Measurements from ENCODE around the gene DCBLD2. TPM values are rescaled to one million over a fixed set of nuclear protein-coding genes. Genes with fewer than 3 reads are reported as not detected.
A peak's percentile ranks its signal among the peaks of the same experiment; 100 is the strongest.
"Not testable (repeated sequence)": the region's sequence is repeated elsewhere in the genome, so short reads cannot be mapped to it uniquely, and the experiment has no call there.

DCBLD2 gene
- total RNA-seq, 1 donor from 2014 or later: 57.9 TPM

DNA sequence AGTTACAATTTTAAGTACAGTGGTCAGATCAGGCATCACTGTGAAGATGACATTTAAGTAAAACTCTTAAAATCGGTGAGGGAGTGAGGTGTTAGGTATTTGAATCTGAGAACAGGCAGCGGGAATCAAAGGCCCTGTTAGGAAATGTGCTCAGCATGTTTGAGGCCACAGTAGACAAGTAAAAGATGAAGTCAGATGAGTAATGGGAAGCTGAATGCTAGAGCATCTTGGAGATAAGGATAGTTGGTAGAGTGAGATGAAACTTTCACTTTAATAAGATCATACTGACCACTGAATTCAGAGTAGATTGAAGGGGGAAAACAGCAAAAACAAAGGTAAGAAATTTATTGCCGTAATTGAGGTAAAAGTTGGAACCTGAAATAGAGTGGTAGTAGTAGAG is 61.6 kb downstream of the DCBLD2 start:
- TF ChIP-seq, protein P1, sequence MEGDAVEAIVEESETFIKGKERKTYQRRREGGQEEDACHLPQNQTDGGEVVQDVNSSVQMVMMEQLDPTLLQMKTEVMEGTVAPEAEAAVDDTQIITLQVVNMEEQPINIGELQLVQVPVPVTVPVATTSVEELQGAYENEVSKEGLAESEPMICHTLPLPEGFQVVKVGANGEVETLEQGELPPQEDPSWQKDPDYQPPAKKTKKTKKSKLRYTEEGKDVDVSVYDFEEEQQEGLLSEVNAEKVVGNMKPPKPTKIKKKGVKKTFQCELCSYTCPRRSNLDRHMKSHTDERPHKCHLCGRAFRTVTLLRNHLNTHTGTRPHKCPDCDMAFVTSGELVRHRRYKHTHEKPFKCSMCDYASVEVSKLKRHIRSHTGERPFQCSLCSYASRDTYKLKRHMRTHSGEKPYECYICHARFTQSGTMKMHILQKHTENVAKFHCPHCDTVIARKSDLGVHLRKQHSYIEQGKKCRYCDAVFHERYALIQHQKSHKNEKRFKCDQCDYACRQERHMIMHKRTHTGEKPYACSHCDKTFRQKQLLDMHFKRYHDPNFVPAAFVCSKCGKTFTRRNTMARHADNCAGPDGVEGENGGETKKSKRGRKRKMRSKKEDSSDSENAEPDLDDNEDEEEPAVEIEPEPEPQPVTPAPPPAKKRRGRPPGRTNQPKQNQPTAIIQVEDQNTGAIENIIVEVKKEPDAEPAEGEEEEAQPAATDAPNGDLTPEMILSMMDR (IDR thresholded peaks at IDR 0.05; ENCODE audit: unreplicated experiment): no peak
- DNase-seq (ENCODE audit: low spot score in 2 of 2, unreplicated experiment in 2 of 2): no peak
- no peaks in the 10 kb centered on the region for H3K27me3 Mint-ChIP-seq (ENCODE audit: low read depth)
- H3K4me1 Mint-ChIP-seq: no peaks in the 10 kb centered on the region
- H3K9me3 Mint-ChIP-seq: peaks cover 4% of the 10 kb centered on the region
- H3K36me3 Mint-ChIP-seq: peaks cover 16% of the 10 kb centered on the region
- H3K27ac Mint-ChIP-seq: peak overlapping the region; percentile 5
- H3K4me3 Mint-ChIP-seq: no peak overlapping the region

DNA sequence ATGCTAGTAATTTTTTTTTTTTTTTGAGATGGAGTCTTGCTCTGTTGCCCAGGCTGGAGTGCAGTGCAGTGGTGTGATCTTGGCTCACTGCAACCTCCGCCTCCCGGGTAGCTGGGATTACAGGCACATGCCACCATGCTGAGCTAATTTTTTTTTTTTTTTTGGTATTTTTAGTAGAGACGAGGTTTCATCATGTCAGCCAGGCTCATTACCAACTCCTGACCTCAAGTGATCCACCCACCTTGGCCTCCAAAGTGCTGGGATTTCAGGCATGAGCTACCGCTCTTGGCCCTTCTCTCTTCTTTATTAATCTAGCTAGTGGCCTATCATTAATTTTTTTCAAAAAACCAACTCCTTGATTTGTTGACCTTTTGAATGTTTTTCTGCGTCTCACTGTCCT is 70.4 kb downstream of the DCBLD2 start:
- DNase-seq (ENCODE audit: low spot score in 2 of 2, unreplicated experiment in 2 of 2); H3K4me3 Mint-ChIP-seq; H3K4me1 Mint-ChIP-seq; H3K27me3 Mint-ChIP-seq (ENCODE audit: low read depth); H3K27ac Mint-ChIP-seq: not testable (repeated sequence)
- Mint-ChIP-seq H3K9me3 (peaks cover 45% of the 10 kb centered on the region), H3K36me3 (peaks cover 33% of the 10 kb centered on the region)

DNA sequence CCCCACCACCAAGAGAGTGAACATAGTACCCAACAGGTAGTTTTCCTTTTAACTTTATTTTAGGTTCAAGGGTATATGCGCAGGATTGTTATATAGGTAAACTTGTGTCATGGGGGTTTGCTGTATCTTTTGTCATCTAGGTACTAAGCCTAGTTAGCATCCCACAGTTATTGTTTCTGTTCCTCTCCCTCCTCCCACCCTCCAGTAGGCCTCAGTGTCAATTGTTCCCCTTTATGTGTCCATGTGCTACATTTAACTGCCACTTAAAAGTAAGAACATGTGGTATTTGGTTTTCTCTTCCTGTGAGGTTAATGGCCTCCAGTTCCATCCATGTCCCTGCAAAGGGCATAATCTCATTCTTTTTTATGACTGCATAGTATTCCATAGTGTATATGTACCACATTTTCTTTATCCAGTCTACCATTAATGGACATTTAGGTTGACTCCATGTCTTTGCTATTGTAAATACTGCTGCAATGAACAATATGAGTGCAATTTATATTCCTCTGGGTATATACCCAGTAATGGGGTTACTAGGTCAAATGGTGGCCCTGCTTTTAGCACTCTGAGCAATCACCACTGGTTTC is 72.2 kb downstream of the DCBLD2 start:
- Mint-ChIP-seq H3K9me3 (peaks cover 45% of the 10 kb centered on the region), H3K4me1 (peaks cover 3% of the 10 kb centered on the region), H3K27me3 (ENCODE audit: low read depth) (no peaks in the 10 kb centered on the region), H3K27ac (no peak overlapping the region), H3K36me3 (peaks cover 33% of the 10 kb centered on the region), H3K4me3 (no peak overlapping the region)
- TF ChIP-seq, protein P1 (IDR thresholded peaks at IDR 0.05; ENCODE audit: unreplicated experiment): no peak
- no peak for DNase-seq (ENCODE audit: low spot score in 2 of 2, unreplicated experiment in 2 of 2)

DNA sequence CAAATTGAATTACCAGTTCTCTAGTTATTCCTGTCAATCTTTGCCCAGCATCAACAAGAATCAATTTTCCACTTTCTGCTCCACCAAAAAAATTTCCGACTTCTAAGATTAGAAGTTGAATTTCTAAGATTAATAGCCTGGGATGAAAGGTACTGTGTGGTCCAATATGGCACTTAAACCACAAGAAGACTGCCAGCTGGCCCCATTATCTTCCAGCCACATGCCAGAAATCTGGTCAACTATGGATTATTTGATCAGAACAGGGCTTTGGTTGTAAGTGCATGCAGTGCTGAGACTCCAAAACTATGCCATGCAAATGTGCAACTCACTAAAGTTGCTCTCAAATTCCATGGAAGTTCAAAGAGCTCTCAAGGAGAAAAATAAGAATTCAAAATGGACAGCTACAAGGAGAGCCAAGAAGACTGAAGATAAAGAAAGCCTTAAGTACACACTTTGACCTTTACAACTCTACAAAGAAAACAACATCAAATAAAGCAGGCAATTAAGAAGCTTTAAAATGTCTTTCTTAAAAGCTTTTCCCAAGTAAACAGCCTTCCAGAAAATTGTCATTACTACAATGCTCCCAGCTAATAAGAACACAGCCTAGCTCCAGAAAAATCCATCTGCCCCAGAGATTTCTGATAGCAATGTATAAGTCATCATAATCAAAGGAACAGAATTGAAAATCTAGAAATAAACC is 74.1 kb downstream of the DCBLD2 start:
- Mint-ChIP-seq H3K27me3 (ENCODE audit: low read depth) (no peaks in the 10 kb centered on the region), H3K36me3 (peaks cover 25% of the 10 kb centered on the region), H3K9me3 (peaks cover 32% of the 10 kb centered on the region), H3K4me1 (peaks cover 3% of the 10 kb centered on the region), H3K27ac (peak overlapping the region; percentile 15), H3K4me3 (no peak overlapping the region)
- no peak for DNase-seq (ENCODE audit: low spot score in 2 of 2, unreplicated experiment in 2 of 2)
- TF ChIP-seq, protein P1 (IDR thresholded peaks at IDR 0.05; ENCODE audit: unreplicated experiment): no peak

DNA sequence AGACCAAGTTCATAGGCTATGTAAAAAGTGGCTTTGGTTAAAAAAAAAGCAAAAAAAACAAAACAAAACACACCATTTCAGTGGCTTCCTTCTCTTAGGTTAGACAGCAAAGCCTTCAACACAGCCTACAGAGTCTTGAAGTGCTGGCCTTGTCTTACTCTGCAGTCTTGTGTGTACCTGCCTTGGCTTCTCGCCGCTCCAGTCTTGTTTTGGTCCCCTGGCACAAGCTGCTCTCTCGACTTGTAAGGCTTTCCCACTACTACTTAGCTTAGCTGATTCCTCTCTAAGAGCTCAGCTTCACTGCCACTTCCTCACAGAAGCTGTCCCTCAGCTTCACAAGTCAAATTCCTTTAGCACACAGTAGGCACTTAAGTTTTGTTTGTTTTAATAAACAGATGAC is 75.4 kb downstream of the DCBLD2 start:
- H3K4me1 Mint-ChIP-seq: peaks cover 3% of the 10 kb centered on the region
- H3K27me3 Mint-ChIP-seq (ENCODE audit: low read depth): no peaks in the 10 kb centered on the region
- TF ChIP-seq, protein P1 (IDR thresholded peaks at IDR 0.05; ENCODE audit: unreplicated experiment): no peak
- H3K27ac Mint-ChIP-seq: no peak overlapping the region
- peaks cover 15% of the 10 kb centered on the region for H3K36me3 Mint-ChIP-seq
- H3K4me3 Mint-ChIP-seq: no peak overlapping the region
- no peak for DNase-seq (ENCODE audit: low spot score in 2 of 2, unreplicated experiment in 2 of 2)
- peaks cover 20% of the 10 kb centered on the region for H3K9me3 Mint-ChIP-seq

DNA sequence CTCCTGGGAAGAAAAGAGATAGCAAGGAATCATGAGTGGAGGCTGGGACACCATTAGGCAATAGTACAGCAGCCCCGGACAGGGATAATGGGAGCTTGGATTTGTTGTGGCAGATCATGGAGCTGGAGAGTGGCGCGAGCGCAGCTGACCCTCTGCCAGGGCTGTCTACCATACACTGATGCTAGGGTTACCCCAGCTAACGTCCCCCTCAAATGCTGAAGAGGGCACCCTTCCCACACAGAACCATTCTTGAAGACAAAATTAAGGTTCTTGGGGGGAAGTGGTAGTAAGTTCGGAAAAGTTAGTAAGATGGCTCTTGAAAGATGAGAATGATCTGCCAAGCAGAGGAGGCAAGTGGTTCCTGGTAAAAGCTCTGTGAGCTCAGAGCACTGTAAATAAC is 77.2 kb downstream of the DCBLD2 start:
- no peak overlapping the region for H3K27ac Mint-ChIP-seq
- no peak overlapping the region for H3K4me3 Mint-ChIP-seq
- H3K36me3 Mint-ChIP-seq: peaks cover 6% of the 10 kb centered on the region
- peaks cover 3% of the 10 kb centered on the region for H3K4me1 Mint-ChIP-seq
- DNase-seq (ENCODE audit: low spot score in 2 of 2, unreplicated experiment in 2 of 2): no peak
- no peaks in the 10 kb centered on the region for H3K27me3 Mint-ChIP-seq (ENCODE audit: low read depth)
- TF ChIP-seq, protein P1 (IDR thresholded peaks at IDR 0.05; ENCODE audit: unreplicated experiment): no peak
- H3K9me3 Mint-ChIP-seq: peaks cover 3% of the 10 kb centered on the region

All from mesothelial cell of epicardium (in vitro differentiated cells).